Measurements from ENCODE around the gene KBTBD3.

Gene KBTBD3

GRCh38 chr11:106076919-106077608 is at the start of gene KBTBD3:
Gene KBTBD3 (minus strand): TSS chr11:106077347. CDS start chr11:106059097, 18,250 bp downstream.
- DNase-seq = peak; percentile 99

- no peak for DNase-seq
Measured at GRCh38 chr11:106121570-106122320, 44.6 kb upstream of the KBTBD3 start.

GRCh38 chr11:106105986-106106385 is 28.8 kb upstream of the KBTBD3 start:
- DNase-seq = no peak

- DNase-seq = no peak
Measured at GRCh38 chr11:106101819-106102218, 24.7 kb upstream of the KBTBD3 start.

DNA sequence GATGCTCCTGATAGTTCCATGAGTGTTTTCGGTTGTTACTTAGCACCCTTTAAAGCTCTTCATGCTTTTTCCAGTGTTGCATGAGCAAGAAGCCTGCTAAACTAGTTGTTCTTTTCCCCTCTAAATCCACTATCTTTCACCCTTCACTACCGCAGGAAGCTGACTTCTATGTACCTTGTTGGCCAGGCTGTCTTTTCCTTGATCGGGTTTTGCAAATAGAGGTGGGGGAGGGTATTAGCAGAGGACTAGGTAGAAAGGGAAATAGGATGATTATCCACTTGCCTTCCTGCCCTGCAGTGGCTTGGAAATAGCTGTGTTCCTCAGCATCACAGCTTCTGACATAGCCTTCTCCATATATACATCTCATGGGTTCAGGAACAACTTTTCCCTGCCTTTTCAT is 24.2 kb upstream of the KBTBD3 start:
- DNase-seq = no peak

DNA sequence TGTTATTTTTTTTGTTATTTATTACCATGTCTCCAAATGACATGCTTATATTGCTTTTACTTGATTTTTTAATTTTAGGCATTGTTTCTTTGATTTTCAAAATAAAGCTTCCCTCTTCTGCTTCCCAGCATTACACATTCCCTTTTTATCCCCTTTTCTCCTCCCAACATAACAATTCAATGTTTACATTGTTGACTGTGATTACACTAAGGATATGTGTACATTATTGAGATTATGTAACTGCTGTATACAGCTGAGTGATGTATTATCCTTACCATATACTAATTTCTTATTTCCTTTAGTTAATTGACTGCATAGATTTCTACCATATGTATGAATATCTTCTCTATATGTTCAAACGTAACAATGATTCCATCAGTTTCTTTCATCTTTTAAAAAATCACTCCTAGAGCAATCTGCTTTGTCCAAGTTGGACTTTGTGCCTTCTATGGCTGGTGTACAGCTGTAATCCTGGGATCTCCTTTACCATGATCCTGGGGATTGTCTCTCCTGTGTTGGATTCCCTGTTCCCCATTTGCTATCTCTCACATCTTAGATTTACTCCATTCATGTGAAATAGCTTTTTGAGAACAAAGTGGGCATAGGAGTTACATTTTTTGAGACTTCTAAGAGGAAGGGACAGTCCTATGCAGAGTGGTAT is 21.9 kb upstream of the KBTBD3 start:
- no peak for DNase-seq

DNA sequence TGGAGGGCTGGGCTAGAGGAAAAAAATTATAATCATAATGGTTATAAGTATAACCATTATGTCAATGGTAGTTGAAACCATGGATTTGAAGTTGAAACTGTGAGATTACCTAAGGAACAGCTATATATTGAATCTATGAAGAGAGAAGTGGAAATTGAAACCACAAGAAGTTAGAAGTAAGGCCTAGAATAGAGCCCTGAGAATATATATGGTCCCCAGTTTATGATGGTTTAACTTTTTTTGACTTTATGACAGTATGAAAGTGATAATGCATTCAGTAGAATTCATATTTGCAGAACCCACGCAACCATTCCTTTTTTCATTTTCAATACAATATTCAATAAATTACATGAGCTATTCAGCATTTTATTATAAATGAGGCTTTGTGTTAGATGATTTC is 15.3 kb upstream of the KBTBD3 start:
- no peak for DNase-seq

DNA sequence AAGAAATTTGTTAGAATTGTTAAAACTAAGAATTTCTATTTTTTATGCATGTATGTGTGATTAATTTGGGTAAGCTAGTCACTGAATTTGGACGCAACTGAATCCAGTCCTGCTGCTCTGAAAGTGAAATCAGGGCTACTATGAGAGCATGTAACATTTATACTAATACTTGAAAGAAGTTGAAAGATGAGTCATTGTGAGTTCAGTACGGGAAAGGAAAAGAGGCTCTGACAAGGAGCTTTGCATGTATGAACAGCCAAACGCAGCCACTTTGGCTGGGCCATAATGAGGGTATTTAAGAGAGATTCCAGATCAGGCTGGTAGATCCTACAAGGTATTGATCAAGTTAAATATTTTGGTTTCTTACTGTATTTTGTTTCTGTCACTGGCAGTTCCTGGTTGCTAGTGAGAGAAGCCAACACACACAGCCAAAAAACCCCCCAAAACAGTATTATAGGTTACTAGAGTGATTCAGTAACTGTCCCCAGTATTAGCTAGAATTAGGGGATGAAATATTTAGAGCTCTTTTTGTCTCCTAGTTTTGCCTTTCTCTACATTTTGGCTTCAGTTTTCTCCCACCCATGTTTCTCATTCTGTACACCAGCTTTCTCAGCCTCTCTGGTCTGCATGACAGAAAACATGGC is 14.5 kb upstream of the KBTBD3 start:
- DNase-seq = no peak

DNA sequence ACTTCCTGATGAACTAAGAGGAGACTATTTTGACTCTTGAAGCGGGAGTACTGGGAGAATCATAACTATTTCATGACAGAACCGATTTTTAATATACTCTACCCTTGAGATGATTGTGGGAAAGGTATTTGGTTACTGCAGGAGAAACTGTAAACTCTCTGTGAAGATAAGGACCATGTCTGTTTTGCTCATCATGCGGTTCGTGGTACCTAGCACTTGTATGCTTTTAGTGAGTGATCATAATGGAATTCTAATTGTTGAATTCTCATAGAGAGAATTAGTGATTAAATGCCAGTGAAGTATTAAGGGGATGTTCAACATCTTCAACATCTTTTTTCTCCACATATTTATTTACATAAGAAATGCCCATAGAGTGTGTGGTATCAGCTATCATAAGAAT is 11.7 kb upstream of the KBTBD3 start:
- DNase-seq = no peak

GRCh38 chr11:106087815-106088435 is 10.8 kb upstream of the KBTBD3 start:
- DNase-seq = peak; percentile 53

- no peak for DNase-seq
Measured at GRCh38 chr11:106086850-106087249, 9.7 kb upstream of the KBTBD3 start.

GRCh38 chr11:106086135-106086534 is 9.0 kb upstream of the KBTBD3 start:
- no peak for DNase-seq

DNA sequence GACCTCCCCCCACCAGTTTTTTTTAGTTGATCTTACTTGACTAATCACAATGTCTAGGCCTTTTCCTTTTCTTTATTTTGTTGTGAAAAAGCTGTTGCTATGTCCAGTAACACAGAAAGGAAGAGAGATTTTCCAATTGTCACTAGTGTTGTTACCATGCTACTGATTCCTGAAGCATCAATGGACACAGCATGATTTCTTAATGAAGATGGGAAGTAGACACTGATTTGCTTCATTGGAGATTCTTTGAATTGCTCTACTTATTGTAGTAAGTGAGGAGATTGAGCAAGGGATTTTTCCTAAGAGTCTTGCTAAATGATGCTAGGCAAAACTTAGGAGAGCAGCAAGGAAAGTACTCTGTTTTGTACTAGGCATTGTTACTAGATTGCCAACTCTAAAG is 4.9 kb upstream of the KBTBD3 start:
- no peak for DNase-seq

DNA sequence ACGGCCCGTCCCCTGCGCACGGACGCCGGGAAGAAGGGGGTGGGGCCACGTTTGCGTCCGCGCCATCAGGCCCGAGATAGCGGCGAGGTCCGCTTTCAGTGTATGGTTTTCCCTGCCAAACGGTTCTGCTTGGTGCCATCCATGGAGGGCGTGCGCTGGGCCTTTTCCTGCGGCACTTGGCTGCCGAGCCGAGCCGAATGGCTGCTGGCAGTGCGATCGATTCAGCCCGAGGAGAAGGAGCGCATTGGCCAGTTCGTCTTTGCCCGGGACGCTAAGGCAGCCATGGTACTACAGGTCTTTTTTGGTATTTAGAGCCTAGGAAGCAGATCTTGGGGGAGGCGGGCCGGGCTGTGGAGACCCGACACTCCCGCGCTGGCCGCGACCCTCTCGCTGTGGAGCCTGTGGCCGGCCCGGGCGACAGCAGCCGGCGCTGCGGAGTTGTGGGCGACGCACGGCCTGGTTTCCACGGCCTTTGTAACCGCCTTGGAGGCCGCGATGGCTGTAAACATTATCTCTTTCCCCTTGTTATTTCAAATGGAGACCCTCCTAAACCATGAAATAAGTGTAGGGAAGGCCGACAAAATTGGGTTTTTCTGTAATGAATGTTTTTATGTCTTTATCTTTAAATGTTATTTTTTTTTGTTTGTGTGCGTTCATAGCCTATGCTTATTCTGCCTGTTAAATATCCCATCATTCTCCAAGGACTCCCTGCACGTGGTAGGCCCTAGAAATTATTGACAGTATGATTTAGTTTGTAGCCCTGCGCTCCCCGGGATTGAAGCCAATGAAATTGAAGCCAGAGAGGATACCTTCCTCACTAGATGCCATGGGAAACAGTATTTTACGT is 685 bp upstream of the KBTBD3 start, which contains the start of gene AASDHPPT:
AASDHPPT (plus strand) TSS at position 54 of the 847 bp plus-strand sequence; CDS start at position 103, 49 bp downstream.
- DNase-seq = peak; percentile 39

DNA sequence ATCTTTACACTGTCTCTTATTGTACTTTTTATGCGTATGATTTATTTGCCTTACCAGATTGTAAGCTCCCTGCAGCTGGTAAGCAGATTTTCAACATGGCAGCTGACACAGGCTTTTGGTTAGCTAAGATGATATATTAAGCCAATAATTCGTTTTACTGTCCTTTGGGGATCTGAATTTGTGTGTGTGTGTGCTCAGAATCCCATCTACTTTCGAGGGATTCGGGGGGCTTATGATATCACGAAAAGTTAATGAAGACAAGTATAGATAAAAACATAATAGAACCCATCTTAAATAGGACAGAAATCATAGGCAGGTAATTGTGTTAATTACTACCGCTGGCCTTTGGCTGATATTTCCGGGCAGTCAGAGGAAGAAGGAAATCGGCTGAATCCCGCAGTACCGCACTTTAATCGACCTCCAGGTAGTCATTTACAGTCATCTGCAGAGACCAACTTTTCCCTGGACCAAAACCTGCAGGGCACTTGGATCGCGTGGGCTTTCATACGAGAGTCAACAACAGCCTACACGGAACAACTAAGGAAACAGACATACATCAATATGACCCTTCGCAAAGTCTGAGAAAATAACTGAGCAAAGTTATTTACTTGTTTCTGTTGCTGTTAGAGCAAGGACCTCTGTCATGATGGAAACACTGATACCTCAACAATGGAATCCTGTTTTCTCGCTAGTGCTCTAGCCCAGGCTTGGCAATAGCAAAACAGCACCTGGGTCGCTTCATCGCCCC is 802 bp downstream of the KBTBD3 start:
- peak; percentile 7 for DNase-seq

- no peak for DNase-seq
Measured at GRCh38 chr11:106072804-106073203, 4.3 kb downstream of the KBTBD3 start.

DNA sequence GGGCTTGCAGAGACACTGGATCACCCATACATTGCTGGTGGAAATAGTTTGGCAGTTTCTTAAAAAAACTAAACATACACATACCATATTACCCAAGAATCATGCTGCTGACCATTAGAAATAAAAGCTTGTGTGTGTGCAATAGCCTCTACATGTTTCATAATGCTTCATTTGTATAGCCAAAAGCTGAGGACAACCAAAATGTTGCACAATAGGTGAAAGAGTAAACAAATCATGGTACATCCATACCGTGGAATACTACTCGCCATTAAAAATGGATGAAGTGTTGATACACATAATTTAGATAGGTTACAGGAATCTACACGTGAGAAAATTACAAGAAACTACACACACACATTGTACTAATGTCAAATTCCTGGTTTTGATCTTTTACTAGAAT is 6.5 kb downstream of the KBTBD3 start:
- DNase-seq = peak; percentile 34

- DNase-seq = no peak
Measured at GRCh38 chr11:106063009-106063408, 14.1 kb downstream of the KBTBD3 start.

DNA sequence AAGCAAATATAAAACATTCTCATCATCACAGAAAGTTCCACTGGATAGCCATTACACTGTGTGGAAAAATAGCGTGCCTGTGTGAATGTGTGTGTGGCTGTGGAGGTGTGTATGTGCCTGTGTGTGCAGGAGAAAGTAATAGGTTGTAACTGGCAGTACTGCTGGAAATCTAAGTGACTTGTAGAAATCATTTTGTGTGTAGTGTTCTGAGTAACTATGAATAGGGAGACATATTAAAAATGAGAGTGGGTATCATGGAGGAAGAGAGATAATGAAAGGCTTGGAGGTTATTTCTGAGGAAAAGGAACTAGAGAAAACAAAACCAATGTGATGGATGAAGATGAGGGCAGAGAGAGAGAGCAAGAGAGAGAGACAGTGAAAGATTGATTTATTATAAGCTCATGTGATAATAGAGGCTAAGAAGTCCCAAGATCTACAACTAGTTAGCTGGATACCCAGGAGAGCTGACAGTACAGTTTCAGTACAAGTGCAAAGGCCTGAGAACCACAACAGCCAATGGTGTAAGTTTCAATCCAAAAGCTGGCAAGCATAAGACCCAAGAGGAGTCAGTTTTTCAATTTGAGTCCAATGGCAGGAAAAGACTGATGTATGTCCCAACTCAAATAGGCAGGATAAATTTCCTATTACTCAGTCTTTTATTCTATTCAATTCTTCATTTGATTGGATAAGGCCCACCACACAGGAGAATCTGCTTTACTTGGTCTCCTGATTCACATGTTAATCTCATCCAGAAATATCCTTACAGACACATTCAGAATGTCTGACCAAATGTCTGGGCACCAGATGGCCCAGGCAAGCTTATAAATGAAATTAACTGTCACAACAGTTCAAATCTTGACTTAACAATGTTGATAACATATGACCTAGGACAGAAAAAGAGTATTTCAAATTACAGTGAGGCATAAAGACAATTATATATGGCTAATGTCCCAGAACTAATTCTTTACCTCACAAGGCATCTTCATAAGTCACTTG is 14.9 kb downstream of the KBTBD3 start:
- no peak for DNase-seq

Data from inflammatory macrophage treated with lipopolysaccharide for 4 hours (primary cell).